Right lobe of liver (tissue), 6 donors: Measurements from ENCODE around the gene GOLGA6A. TPM values are rescaled to one million over a fixed set of nuclear protein-coding genes. Genes with fewer than 3 reads are reported as not detected.
A peak's percentile ranks its signal among the peaks of the same experiment; 100 is the strongest.
"Not testable (repeated sequence)": the region's sequence is repeated elsewhere in the genome, so short reads cannot be mapped to it uniquely, and the experiment has no call there.

Experiments used
- ATAC-seq, 4 donors: fragments of 200-7000 bp; cut with Tn5 transposase; one replicate each; pipeline ENCODE4 v1.9.1; 2020; ENCODE audit warnings: mild to moderate bottlenecking in 4 of 4, moderate library complexity in 4 of 4
- DNase-seq, 3 donors: peaks; one replicate each; pipeline ENCODE4 v3.0.0-alpha.2; 2020
- H3K27ac ChIP-seq, 3 donors: fragments of 200-600 bp; one replicate each; pipeline ENCODE4 v1.8.0; 2022
- H3K27me3 ChIP-seq, 2 donors: fragments of 200-600 bp; one replicate each; pipeline ENCODE4 v1.8.0; 2022
- H3K36me3 ChIP-seq, 4 donors: fragments of 200-600 bp; sonication (generic) in 1 of 4; one replicate each; pipeline versions ENCODE4 v1.5.1 to v1.8.0; 2017 to 2022; ENCODE audit warnings: control low read depth in 1 of 4
- H3K4me1 ChIP-seq, 4 donors: fragments of 200-600 bp; sonication (generic) in 1 of 4; one replicate each; pipeline versions ENCODE4 v1.5.1 to v1.8.0; 2017 to 2022; ENCODE audit warnings: control low read depth in 1 of 4
- H3K4me3 ChIP-seq, 3 donors: fragments of 200-600 bp; one replicate each; pipeline ENCODE4 v1.8.0; 2022
- H3K9me3 ChIP-seq, 4 donors: fragments of 200-600 bp; sonication (generic) in 1 of 4; one replicate each; pipeline versions ENCODE4 v1.5.1 to v1.8.0; 2017 to 2022; ENCODE audit warnings: control low read depth in 1 of 4
- POLR2A ChIP-seq: fragments of 450-650 bp; IDR thresholded peaks from one replicate; pipeline ENCODE4 v1.6.1; 2017; ENCODE audit warnings: antibody characterized with exemption, mild to moderate bottlenecking
- WGBS: methylation state at CpG from one replicate; pipeline ENCODE4 v1.1.6; 2018; ENCODE audit warnings: low coverage, low lambda C conversion rate; ENCODE audit not compliant: insufficient coverage; ENCODE audit errors: missing lambda C conversion rate; 5-methylcytosine and 5-hydroxymethylcytosine counted together
- intact Hi-C, 2 donors: fragments of 100-400 bp; cut with DNase I; formaldehyde crosslinking; loops; one replicate each; pipeline versions ENCODE4 v1.11.2 to v1.14.1; 2022
- total RNA-seq, 6 experiments: library from RNA; depleted of rRNA in 2 of 6; stranded (reverse); fragments of >200 nt in 2 of 6; fragmentation: NEBNext Ultra II Directional in 3 of 6; extraction: Animal tissue kit (Norgen Biotek cat#: 25700) in 3 of 6; gene quantifications; one replicate each; pipeline versions ENCODE4 v1.1.0 to v1.2.4, GENCODE V29; 2016 to 2023
- TF ChIP-seq, protein P1 (sequence below), 4 donors: fragments of 200-600 bp in 3 of 4; fragments of 450-650 bp in 1 of 4; IDR thresholded peaks; one replicate each; pipeline versions ENCODE4 v1.5.1 to v1.8.0; 2016 to 2022; ENCODE audit warnings: antibody characterized with exemption in 4 of 4, mild to moderate bottlenecking in 2 of 4
- donor health status: DM: no; HTN: yes; CAD: no.
- donor health status: DM: no; HTN: no; CAD: no.
- donor health status: DM: no; HTN: no; CAD: no.
- donor health status: DM: no; HTN: yes; CAD: no.
- donor health status: DM: no; HTN: yes; CAD: no.

Gene GOLGA6A
- total RNA-seq, 6 experiments from 2014 or later, result 0.35 to 1.6 (median 0.72) TPM

DNA sequence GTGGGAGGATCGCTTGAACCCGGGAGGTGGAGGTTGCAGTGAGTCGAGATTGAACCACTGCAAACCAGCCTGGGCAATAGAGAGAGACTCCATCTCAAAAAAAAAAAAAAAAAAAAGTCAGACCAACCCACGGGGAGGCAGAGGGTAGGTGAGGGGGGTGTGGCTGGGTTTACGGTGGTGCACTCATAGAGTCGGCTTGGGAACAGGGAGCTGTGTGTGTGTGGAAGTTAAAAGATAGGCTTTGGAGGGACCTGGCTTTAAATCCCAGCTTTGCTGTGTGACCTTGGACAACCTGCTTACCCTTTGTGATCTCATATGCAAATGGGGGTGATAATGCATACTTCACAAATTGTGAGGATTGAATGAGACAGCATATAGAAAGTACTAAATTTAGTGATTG, 38.1 kb upstream of the GOLGA6A start:
- H3K27me3 ChIP-seq, result no peaks in the 10 kb centered on the region

DNA sequence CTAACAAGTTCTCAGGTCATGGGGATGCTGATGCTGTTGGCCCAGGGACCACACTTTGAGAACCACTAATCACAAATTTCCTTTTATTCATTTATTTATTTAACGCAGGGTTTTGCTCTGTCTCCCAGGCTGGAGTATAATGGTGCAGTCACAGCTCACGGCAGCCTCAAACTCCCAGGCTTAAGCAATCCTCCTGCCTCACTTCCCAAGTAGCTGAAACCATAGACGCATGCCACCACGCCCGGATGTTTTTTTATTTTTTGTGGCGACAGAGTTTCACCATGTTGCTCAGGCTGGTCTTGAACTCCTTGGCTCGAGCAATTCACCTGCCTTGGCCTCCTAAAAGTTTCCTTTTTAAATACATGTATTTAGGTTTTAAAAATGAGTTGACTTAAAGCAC, 27.4 kb upstream of the GOLGA6A start:
- no peak for TF ChIP-seq POLR2A
- TF ChIP-seq, protein P1, sequence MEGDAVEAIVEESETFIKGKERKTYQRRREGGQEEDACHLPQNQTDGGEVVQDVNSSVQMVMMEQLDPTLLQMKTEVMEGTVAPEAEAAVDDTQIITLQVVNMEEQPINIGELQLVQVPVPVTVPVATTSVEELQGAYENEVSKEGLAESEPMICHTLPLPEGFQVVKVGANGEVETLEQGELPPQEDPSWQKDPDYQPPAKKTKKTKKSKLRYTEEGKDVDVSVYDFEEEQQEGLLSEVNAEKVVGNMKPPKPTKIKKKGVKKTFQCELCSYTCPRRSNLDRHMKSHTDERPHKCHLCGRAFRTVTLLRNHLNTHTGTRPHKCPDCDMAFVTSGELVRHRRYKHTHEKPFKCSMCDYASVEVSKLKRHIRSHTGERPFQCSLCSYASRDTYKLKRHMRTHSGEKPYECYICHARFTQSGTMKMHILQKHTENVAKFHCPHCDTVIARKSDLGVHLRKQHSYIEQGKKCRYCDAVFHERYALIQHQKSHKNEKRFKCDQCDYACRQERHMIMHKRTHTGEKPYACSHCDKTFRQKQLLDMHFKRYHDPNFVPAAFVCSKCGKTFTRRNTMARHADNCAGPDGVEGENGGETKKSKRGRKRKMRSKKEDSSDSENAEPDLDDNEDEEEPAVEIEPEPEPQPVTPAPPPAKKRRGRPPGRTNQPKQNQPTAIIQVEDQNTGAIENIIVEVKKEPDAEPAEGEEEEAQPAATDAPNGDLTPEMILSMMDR (IDR thresholded peaks at IDR 0.05), result no peak
- intact Hi-C loops, result no loop called here
- Histone ChIP-seq H3K27ac (no peak overlapping the region), H3K9me3 (no peaks in the 10 kb centered on the region), H3K4me1 (no peaks in the 10 kb centered on the region), H3K4me3 (no peak overlapping the region), H3K36me3 (no peaks in the 10 kb centered on the region), H3K27me3 (no peaks in the 10 kb centered on the region)
- WGBS, result 77% methylated on average over 7 of the region's 7 CpGs
- ATAC-seq (no peak), DNase-seq (no peak)

More for the DNA sequence above, 38.1 kb upstream of the GOLGA6A start:
- Histone ChIP-seq H3K4me3 (no peak overlapping the region), H3K4me1 (no peaks in the 10 kb centered on the region), H3K27ac (no peak overlapping the region), H3K9me3 (no peaks in the 10 kb centered on the region), H3K36me3 (no peaks in the 10 kb centered on the region)
- TF ChIP-seq POLR2A, result no peak
- TF ChIP-seq, protein P1 (IDR thresholded peaks at IDR 0.05), result no peak
- ATAC-seq (no peak), DNase-seq (no peak)
- WGBS, result 77% methylated on average over 3 of the region's 6 CpGs
- intact Hi-C loops, result no loop called here

DNA sequence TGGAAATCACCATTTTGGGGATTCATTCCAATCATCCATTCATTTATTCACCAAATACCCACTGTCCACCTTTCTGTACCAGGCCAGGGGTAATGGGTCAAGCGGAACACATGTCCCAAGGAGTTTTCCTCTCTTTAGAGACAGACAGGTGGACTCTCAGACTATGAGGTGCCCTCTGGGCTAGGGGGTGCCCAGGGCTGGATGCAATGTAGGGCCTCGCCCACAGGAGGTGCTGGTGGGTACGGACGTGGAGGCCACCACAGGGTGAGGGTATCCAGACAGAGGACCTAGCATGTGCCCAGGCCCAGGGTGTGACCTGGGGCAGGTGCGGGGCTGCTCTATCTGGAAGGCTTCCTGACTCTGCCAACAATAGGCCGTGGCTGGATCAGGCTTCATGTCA, 26.3 kb upstream of the GOLGA6A start:
- ATAC-seq, H3K4me1 ChIP-seq, H3K4me3 ChIP-seq, intact Hi-C loops, H3K36me3 ChIP-seq, DNase-seq, H3K9me3 ChIP-seq, H3K27me3 ChIP-seq, H3K27ac ChIP-seq: not testable (repeated sequence)
- 77% methylated on average over 3 of the region's 6 CpGs for WGBS

DNA sequence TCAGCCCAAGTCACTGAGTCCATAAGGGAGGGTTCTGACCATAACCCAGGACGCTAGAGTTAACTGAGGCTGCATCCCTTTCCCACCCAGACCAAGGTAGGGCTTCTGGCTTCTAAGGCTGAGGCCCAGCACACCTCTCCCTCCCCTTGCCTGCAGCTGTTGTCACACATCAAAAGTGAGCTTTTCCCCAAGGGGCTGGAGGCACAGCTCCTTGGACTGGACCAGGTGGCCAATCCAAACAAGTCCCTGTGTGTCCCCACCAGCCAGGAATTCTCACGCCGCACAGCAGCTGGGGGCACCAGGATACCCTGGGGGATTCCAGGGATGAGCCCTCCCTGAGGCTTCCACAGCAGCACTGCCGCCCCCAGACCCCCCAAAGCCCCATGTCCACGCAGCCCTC, 25.8 kb upstream of the GOLGA6A start:
- ATAC-seq (no peak), DNase-seq (no peak)
- WGBS, result no CpG with 5 or more reads among the region's 5 CpGs
- Histone ChIP-seq H3K36me3 (no peaks in the 10 kb centered on the region), H3K9me3 (no peaks in the 10 kb centered on the region), H3K4me3 (no peak overlapping the region), H3K4me1 (no peaks in the 10 kb centered on the region), H3K27me3 (no peaks in the 10 kb centered on the region), H3K27ac (no peak overlapping the region)
- intact Hi-C loops, result no loop called here
- no peak for TF ChIP-seq POLR2A

DNA sequence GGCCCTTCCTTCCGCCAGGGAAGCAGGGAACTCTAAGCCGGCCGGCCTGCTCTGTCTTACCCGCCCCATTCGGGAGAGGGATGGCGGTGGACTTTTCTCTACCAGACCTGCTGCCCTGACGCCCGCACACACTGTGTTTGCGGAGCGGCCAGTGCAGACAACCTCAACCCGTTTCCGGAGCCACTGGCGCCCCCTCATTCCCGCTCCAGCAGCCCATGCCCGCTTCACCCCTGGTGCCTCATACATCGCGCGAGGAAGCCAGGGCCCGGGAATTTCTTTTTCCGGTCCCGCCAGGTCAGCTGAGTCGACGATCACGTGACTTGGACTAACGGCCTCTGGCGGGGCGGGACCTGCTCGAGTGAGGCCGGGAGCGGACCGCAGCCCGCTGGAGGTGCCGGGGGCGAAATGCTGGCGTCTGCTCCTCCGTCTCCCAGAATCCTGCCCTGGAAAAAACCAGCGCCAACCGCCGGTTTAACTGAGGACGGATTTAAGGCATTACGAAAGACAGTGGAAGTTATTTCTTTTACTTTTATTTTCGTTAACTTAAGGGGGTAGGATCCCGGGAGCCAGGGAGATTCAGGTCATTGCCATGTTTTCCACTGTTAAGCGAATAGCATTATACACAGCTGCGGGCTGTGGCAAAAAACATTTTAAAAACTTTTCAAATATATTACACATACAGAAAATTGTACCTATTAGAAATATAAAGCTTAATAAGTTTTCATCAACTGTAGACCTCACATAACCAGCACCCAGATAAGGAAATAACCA, 17.8 kb upstream of the GOLGA6A start:
- H3K4me1 ChIP-seq, intact Hi-C loops, H3K27me3 ChIP-seq, H3K9me3 ChIP-seq, H3K36me3 ChIP-seq, H3K27ac ChIP-seq: not testable (repeated sequence)
- peak; percentile 56 for TF ChIP-seq POLR2A
- 0% methylated on average over 13 of the region's 45 CpGs for WGBS
- peak; percentile 74 to 92 (median 84) for ATAC-seq
- peak; percentile 87 to 96 (median 92) for DNase-seq
- peak overlapping the region; percentile 38 to 61 (median 56) for H3K4me3 ChIP-seq

DNA sequence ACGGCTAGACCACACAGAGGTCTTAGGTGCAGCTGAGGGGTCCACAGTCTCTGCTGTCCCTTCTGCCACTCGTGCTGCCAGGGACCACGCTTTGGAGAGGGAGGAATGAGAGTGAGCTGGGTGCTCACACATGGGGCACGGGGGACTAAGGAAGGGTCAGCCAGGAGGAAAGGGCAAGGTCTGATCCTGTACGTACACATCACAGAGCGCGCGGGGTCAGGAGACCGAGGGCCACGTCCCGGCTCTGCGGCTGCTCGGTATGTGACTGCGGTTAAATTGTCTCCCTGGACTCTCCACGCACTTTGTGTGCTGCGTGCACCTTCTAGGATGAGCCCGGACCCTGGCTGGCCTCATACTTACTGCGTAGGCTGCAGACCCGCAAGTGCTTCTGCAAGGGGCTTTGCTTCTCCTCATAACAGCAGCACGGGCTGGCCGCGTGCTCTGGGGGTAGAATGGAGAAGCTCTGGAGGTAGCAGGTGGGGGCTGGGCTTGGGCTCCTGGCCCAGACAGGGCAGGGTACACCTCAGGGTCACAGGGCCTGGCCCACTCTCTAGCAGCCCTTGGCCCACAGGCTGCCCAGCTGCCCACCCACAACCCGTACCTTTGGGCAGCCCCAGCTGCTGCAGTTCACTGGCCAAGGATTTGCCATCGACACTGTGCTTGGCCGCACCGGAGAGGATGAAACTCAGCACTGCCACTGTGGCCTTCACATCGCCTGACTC, 14.6 kb upstream of the GOLGA6A start:
- H3K27me3 ChIP-seq, H3K9me3 ChIP-seq, H3K4me3 ChIP-seq, H3K4me1 ChIP-seq, H3K36me3 ChIP-seq, intact Hi-C loops, H3K27ac ChIP-seq, DNase-seq: not testable (repeated sequence)
- ATAC-seq, result peak; percentile 44 to 81 (median 68)
- no CpG with 5 or more reads among the region's 27 CpGs for WGBS

DNA sequence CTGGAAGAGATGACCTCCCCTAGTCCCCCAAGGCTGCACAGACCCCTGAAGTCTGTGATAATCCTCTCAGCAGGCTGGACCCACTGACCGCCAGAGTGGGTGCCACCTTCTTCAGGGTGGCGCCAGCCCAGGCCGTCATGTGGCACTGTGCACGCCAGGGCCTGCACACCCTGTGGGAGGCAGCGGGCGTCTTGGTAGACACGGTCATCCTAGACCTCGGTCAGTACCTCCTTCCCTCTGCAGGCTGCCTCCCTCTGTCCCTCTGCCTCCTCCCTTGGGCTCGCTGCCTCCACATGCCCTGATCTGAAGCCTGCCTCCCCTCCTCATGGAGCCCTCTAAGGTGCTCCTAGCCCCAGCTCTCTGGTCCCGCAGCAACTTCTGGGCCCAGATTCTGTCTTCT, 13.3 kb upstream of the GOLGA6A start:
- H3K36me3 ChIP-seq, H3K9me3 ChIP-seq, DNase-seq, H3K4me1 ChIP-seq, H3K4me3 ChIP-seq, ATAC-seq, intact Hi-C loops, H3K27me3 ChIP-seq, H3K27ac ChIP-seq: not testable (repeated sequence)
- WGBS, result no CpG with 5 or more reads among the region's 10 CpGs

DNA sequence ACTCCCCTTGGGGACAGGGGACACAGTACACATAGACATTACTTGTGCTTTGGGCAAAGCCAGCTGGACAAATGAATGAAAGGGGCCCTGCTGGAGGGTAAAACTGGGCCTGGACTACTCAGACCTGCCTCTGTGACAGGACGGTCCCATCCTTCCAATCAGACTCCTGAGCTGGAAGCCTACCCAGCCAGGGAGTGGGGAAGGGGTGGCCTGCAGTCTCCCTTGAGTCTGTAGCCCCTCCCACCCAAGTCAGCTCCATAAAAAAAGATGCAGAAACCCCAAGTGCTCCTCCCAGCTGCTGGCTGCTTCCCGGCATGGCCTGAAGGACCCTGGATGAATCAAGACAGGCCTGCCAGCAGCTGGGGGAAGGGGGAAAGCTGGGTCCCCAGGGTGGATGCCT, 12.2 kb upstream of the GOLGA6A start:
- H3K4me1 ChIP-seq, result not testable (repeated sequence)

DNA sequence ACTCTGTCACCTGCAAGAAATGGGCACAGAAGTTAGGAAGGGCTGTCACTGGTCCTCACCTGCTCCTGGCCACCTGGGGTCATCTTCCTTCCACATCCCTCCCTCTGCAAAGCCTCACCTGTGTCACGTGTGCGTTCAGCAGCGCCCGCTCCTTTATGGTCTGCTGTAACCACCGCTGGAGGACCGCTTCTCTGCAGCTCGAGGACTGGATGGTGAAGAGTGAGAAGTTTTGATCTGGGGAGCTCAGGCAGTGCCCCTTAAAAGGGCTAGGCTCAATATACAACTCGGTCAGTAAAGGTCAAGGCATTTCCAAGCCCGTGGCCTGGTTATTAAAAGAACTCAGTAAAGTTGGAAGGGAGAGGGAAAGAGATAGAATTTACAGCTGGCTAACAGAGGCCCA, 6.6 kb downstream of the GOLGA6A start:
- DNase-seq, H3K27ac ChIP-seq, intact Hi-C loops, H3K36me3 ChIP-seq, ATAC-seq, H3K4me3 ChIP-seq, H3K27me3 ChIP-seq, H3K4me1 ChIP-seq, H3K9me3 ChIP-seq: not testable (repeated sequence)
- WGBS, result 77% methylated on average over 5 of the region's 9 CpGs

More for the DNA sequence above, 12.2 kb upstream of the GOLGA6A start:
- H3K4me3 ChIP-seq, ATAC-seq, intact Hi-C loops, H3K27ac ChIP-seq, H3K9me3 ChIP-seq, H3K27me3 ChIP-seq, H3K36me3 ChIP-seq, DNase-seq: not testable (repeated sequence)
- WGBS, result no CpG with 5 or more reads among the region's 2 CpGs
